K562 (cell line): ENCODE measurements around the gene ARMH1. TPM values are rescaled to one million over a fixed set of nuclear protein-coding genes. Genes with fewer than 3 reads are reported as not detected.

Experiments used
- CTCF ChIP-seq, 3 experiments: IDR thresholded peaks in 2 of 3; conservative IDR thresholded peaks in 1 of 3; 2 replicates each; pipeline ENCODE4 v1.5.1; 2011 to 2012; ENCODE audit warnings: low read length in 3 of 3, mild to moderate bottlenecking in 3 of 3, control low read depth in 2 of 3, improper control_type of control experiment in 1 of 3, inconsistent platforms in 1 of 3, low read depth in 1 of 3, mixed read lengths in 1 of 3, moderate library complexity in 1 of 3; ENCODE audit not compliant: insufficient read depth in 2 of 3
- CTCFL ChIP-seq: IDR thresholded peaks from 2 replicates; pipeline ENCODE4 v1.6.1; 2011; ENCODE audit warnings: borderline replicate concordance, low read depth, mild to moderate bottlenecking, moderate library complexity, low read length; ENCODE audit not compliant: insufficient read depth, poor library complexity, severe bottlenecking
- FOXO4 ChIP-seq: fragments of 450-650 bp; formaldehyde crosslinking; IDR thresholded peaks from 2 replicates; pipeline ENCODE4 v1.4.0; 2020; ENCODE audit warnings: mild to moderate bottlenecking, moderate library complexity
- HMG20B ChIP-seq: fragments of 250-450 bp; sonication (Bioruptor Pico); IDR thresholded peaks from 2 replicates; pipeline ENCODE4 v1.5.0; 2021; ENCODE audit warnings: mild to moderate bottlenecking
- JUND ChIP-seq, 2 experiments: IDR thresholded peaks; 2 replicates in 1 of 2; 3 replicates in 1 of 2; pipeline ENCODE4 v1.6.1; 2011; ENCODE audit warnings: borderline replicate concordance in 2 of 2, low read depth in 2 of 2, low read length in 2 of 2, improper control_type of control experiment in 1 of 2, missing biosample characterization in 1 of 2, missing genetic modification characterization in 1 of 2, missing genetic modification reagents in 1 of 2
- MXD1 ChIP-seq: fragments of 250-450 bp; sonication (Bioruptor Pico); IDR thresholded peaks from 2 replicates; pipeline ENCODE4 v1.8.0; 2021; ENCODE audit warnings: borderline replicate concordance, mild to moderate bottlenecking, moderate library complexity; ENCODE audit not compliant: poor library complexity, severe bottlenecking
- POLR2AphosphoS5 ChIP-seq: IDR thresholded peaks from 2 replicates; pipeline ENCODE4 v1.6.1; 2011; ENCODE audit warnings: mild to moderate bottlenecking, low read depth, low read length, moderate library complexity; ENCODE audit not compliant: control insufficient read depth, insufficient read depth
- PTBP1 ChIP-seq: fragments of 200-400 bp; formaldehyde crosslinking; IDR thresholded peaks from 2 replicates; pipeline ENCODE4 v1.6.1; 2017; ENCODE audit warnings: low read depth, low read length
- RB1 ChIP-seq: fragments of 450-650 bp; IDR thresholded peaks from 2 replicates; pipeline ENCODE4 v1.6.1; 2017; ENCODE audit warnings: low read depth, mild to moderate bottlenecking
- TBL1XR1 ChIP-seq, 2 experiments: IDR thresholded peaks; 2 replicates each; pipeline ENCODE4 v1.6.1; 2012; ENCODE audit warnings: improper control_type of control experiment in 2 of 2, low read length in 2 of 2, mild to moderate bottlenecking in 1 of 2
- TEAD1 ChIP-seq, 2 experiments: fragments of 450-650 bp in 1 of 2; sonication (generic) in 1 of 2; formaldehyde crosslinking; IDR thresholded peaks; 2 replicates each; pipeline versions ENCODE4 v1.4.0 to v1.8.0; 2020 to 2022; ENCODE audit warnings: mild to moderate bottlenecking in 2 of 2, missing genetic modification reagents in 1 of 2
- TEAD4 ChIP-seq, 2 experiments: sonication (generic) in 1 of 2; formaldehyde crosslinking in 1 of 2; IDR thresholded peaks; 2 replicates each; pipeline versions ENCODE4 v1.6.1 to v1.8.0; 2012 to 2022; ENCODE audit warnings: borderline replicate concordance in 1 of 2, inconsistent platforms in 1 of 2, low read length in 1 of 2, mild to moderate bottlenecking in 1 of 2, missing genetic modification reagents in 1 of 2
- TFE3 ChIP-seq: fragments of 450-650 bp; formaldehyde crosslinking; IDR thresholded peaks from 2 replicates; pipeline ENCODE4 v1.4.0; 2020; ENCODE audit warnings: mild to moderate bottlenecking, mixed read lengths
- XRCC5 ChIP-seq: fragments of 200-400 bp; formaldehyde crosslinking; IDR thresholded peaks from 2 replicates; pipeline ENCODE4 v1.6.1; 2017; ENCODE audit warnings: low read depth, mild to moderate bottlenecking, low read length
- ZNF12 ChIP-seq: sonication (generic); formaldehyde crosslinking; IDR thresholded peaks from 2 replicates; pipeline ENCODE4 v1.4.0; 2020; ENCODE audit warnings: mild to moderate bottlenecking, missing genetic modification reagents
- ZNF24 ChIP-seq: fragments of 450-650 bp; IDR thresholded peaks from 2 replicates; pipeline ENCODE4 v1.6.1; 2016
- ZNF324 ChIP-seq: fragments of 250-450 bp; sonication (Bioruptor Pico); IDR thresholded peaks from 2 replicates; pipeline ENCODE4 v1.4.0; 2020; ENCODE audit warnings: mild to moderate bottlenecking
- polyA plus RNA-seq, 8 experiments: library from polyadenylated mRNA; depleted of rRNA in 4 of 8; stranded (reverse) in 5 of 8; unstranded in 3 of 8; fragments of >200 nt; fragmentation: Nextera tagmentation in 2 of 8; fragmentation: Illumina TruSeq in 1 of 8; extraction: Ambion mirVana in 2 of 8; extraction: Trizol in 1 of 8; gene quantifications; 2 replicates each; pipeline versions ENCODE4 v1.2.1 to v1.2.3, GENCODE V29; 2011 to 2014; ENCODE audit warnings: inconsistent platforms in 1 of 8, missing spikeins in 1 of 8
- total RNA-seq, 7 experiments: library from RNA; depleted of rRNA in 6 of 7; stranded (reverse); fragments of >200 nt in 6 of 7; fragmentation: Illumina TruSeq in 2 of 7; extraction: Trizol in 2 of 7; gene quantifications; 2 replicates each; pipeline versions ENCODE4 v1.2.1 to v1.2.3, GENCODE V29; 2011 to 2021; ENCODE audit warnings: low replicate concordance in 1 of 7

Gene ARMH1
- total and polyA plus RNA-seq, 9 of the 15 experiments (the other 6 are each of a cell fraction or from before 2014, with no cell fraction given), result 0.41 TPM; not detected in 8

GRCh38 chr1:44652445-44653106 is 21.9 kb upstream of the ARMH1 start (continued):
- TF ChIP-seq CTCF (IDR thresholded peaks at IDR 0.05 in 2 of 3, conservative IDR thresholded peaks at IDR 0.05 in 1 of 3; ENCODE audit: insufficient read depth in 2 of 3, low read depth in 1 of 3, low read length in 3 of 3) (peak; percentile 96 to 99 (median 98)), CTCFL (peak; percentile 55), PTBP1 (no peak), JUND (IDR thresholded peaks at IDR 0.05; ENCODE audit: borderline replicate concordance, low read depth, low read length) (peak; percentile 52), JUND (tag; IDR thresholded peaks at IDR 0.05; ENCODE audit: borderline replicate concordance, low read depth, low read length) (no peak), ZNF12 (CRISPR knock-in tag) (0 out of 2 replicates have a peak, but pooled peaks have one; percentile 4), TEAD1 (CRISPR knock-in tag; IDR thresholded peaks at IDR 0.05) (peak; percentile 11 to 87; a peak in 2 of 4 replicates), TFE3 (no peak), TBL1XR1 (IDR thresholded peaks at IDR 0.05; ENCODE audit: low read length in 2 of 2) (0 out of 4 replicates have a peak, but pooled peaks of 1 of the 2 experiments have one; percentile 30), MXD1 (no peak), POLR2AphosphoS5 (no peak), TEAD4 (IDR thresholded peaks at IDR 0.05; ENCODE audit: low read length) (peak; percentile 71), TEAD4 (CRISPR knock-in tag; IDR thresholded peaks at IDR 0.05; ENCODE audit: borderline replicate concordance) (0 out of 2 replicates have a peak, but pooled peaks have one; percentile 46), ZNF24 (no peak), FOXO4 (CRISPR knock-in tag) (no peak), HMG20B (no peak), RB1 (peak; percentile 85; the same call in 1 of the 2 replicates), XRCC5 (peak; percentile 80; the same call in 1 of the 2 replicates), ZNF324 (CRISPR knock-in tag) (no peak)
